GM12891 (cell line): ENCODE measurements around the gene CTTN.

Source experiments
- DNase-seq: peaks from one replicate; pipeline ENCODE4 v3.0.0; 2011; ENCODE audit warnings: low spot score; ENCODE audit not compliant: insufficient read length
- FAIRE-seq: peaks from 2 replicates; lab custom pipeline; 2011; peaks lifted over from hg19 to GRCh38; lab: Jason Lieb, UNC
- PAX5 ChIP-seq: IDR thresholded peaks from 2 replicates; pipeline ENCODE4 v1.6.1; 2011; ENCODE audit warnings: low read length, moderate library complexity, mild to moderate bottlenecking; ENCODE audit not compliant: insufficient read depth, severe bottlenecking
- POU2F2 ChIP-seq: IDR thresholded peaks from 2 replicates; pipeline ENCODE4 v1.6.1; 2011; ENCODE audit warnings: low read depth, mild to moderate bottlenecking, control low read depth, low read length, moderate library complexity
- SPI1 ChIP-seq: IDR thresholded peaks from 2 replicates; pipeline ENCODE4 v1.6.1; 2011; ENCODE audit warnings: low read depth, low read length, control low read depth
- TAF1 ChIP-seq: IDR thresholded peaks from 2 replicates; pipeline ENCODE4 v1.6.1; 2011; ENCODE audit warnings: low read depth, low read length, control low read depth

CTTN gene

GRCh38 chr11:70486026-70486415 lies 87.7 kb downstream of the CTTN start:
- no peak for FAIRE-seq
- no peak for DNase-seq
- TF ChIP-seq PAX5, result no peak
- TF ChIP-seq POU2F2, result no peak
- TF ChIP-seq SPI1, result no peak
- TF ChIP-seq TAF1, result no peak
